Keratinocyte (primary cell): Measurements from ENCODE around the gene TRAK2.

Source experiments
- CTCF ChIP-seq, 3 experiments: IDR thresholded peaks in 1 of 3; conservative IDR thresholded peaks in 1 of 3; optimal IDR thresholded peaks in 1 of 3; 2 replicates in 2 of 3; 3 replicates in 1 of 3; pipeline versions ENCODE3 to v1.5.1; 2011; ENCODE audit warnings: low read length in 3 of 3, mild to moderate bottlenecking in 3 of 3, moderate library complexity in 2 of 3, control low read depth in 1 of 3, inconsistent platforms in 1 of 3; ENCODE audit not compliant: insufficient read depth in 2 of 3; ENCODE audit errors: extremely low read depth in 1 of 3
- EZH2 ChIP-seq: IDR thresholded peaks from one replicate; pipeline ENCODE4 v1.6.1; 2012; ENCODE audit warnings: inconsistent platforms, mild to moderate bottlenecking, low read length, moderate library complexity

- TF ChIP-seq CTCF (optimal IDR thresholded peaks at IDR 0.05 in 1 of 3, IDR thresholded peaks at IDR 0.05 in 1 of 3, conservative IDR thresholded peaks at IDR 0.05 in 1 of 3; ENCODE audit: extremely low read depth in 1 of 3, insufficient read depth in 2 of 3, low read length in 3 of 3), result no peak
- no peak for TF ChIP-seq EZH2
These were observed 38.1 kb downstream of the TRAK2 start for GRCh38 chr2:201413143-201413542.
